GM21367 (cell line): ENCODE results near the gene RNPS1.

ENCODE experiments used
- ATAC-seq: cut with Tn5 transposase; IDR thresholded peaks from one replicate; pipeline ENCODE4 v1.9.1; 2021; ENCODE audit not compliant: unreplicated experiment

RNPS1 gene

DNA sequence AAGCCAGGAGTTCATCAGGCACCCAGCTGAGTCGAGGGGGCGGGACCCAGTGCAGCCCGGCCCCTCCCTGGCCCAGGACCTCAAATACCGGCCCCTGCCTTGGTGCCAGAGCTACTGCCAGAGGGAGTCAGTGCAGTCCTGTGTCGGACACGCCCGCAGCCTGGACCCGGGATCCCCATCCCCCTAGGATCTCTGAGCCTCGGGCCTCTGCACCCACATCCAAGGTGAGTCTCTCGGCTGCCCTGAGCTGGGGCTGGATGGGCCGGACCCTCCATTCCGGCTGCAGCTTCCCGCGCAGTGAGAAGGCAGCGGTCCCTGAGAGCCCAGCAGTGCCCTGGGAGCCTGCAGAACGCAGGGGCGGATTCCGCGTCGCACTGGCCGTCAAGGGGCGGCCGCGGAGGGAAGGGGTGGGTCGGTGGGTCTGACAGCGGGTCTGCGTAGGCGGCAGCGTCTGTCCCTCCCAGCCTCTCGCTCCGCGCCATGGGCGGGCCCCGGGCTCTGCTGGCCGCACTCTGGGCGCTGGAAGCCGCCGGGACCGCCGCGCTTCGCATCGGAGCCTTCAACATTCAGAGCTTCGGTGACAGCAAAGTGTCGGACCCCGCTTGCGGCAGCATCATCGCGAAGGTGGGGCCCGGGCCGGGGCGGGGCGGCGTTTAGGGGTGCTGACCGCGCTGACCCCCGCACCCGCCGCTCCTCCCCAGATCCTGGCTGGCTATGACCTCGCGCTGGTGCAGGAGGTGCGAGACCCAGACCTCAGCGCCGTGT is 31.4 kb downstream of the RNPS1 start, which contains the start of gene DNASE1L2:
DNASE1L2 (plus strand) TSS at position 108 of the 765 bp plus-strand sequence; CDS start at position 481, 373 bp downstream.
- ATAC-seq: no peak

DNA sequence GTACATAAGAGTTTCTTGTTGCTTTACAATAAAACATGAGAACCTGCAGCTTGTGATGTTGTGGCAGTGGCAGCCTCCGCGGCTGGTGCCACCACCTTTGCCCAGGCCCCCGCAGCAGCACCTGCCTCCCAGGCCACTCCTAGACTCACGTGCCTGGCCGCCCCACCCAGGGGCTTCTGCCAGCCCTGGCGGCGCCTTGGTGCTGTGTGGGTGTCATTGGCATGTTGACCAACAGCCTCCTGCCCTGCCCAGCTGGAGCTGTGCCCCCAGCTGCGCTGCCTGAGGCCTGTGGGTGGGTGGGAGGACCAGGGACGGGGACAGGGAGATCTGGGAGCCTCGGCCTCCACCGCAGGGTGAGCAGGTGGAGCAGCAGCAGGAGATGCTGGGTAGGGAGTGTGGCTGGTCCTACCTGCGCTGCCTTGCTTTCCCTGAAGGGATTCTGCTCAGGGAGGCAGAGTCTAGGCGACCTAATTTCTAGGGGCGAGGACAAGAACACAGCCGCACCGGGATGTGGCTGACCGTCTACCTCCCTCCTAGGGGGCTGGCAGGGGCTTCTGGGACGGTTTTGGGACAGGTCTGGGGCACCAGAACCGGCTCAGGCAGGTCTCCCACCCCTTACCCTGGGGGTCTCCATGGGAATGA is 32.1 kb downstream of the RNPS1 start:
- ATAC-seq: no peak

DNA sequence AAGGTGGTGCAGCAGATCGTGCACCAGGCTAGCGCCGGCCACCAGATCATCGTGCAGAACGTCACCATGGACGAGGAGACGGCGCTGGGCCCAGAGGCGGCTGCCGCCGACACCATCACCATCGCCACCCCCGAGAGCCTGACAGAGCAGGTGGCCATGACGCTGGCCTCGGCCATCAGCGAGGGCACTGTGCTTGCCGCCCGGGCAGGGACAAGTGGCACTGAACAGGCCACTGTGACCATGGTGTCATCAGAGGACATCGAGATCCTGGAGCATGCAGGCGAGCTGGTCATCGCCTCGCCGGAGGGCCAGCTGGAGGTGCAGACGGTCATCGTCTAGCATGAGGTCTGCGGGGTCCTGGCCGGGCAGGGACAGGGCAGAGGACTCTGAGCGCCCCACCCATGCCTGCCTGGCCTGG is 32.7 kb downstream of the RNPS1 start:
- no peak for ATAC-seq

DNA sequence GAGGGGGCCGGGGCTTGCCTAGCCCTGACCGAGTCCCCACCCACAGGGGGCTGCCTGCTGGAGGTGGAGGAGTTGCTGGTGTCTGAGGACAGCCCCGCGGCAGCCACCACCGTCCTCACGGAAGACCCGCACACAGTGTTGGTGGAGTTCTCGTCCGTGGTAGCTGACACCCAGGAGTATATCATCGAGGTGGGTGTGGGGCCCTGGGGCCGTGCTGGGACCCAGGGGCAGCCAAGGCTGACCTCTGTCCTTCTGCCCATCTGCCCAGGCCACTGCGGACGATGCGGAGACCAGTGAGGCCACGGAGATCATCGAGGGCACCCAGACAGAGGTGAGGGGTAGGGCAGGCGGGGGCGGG is 33.1 kb downstream of the RNPS1 start:
- no peak for ATAC-seq

DNA sequence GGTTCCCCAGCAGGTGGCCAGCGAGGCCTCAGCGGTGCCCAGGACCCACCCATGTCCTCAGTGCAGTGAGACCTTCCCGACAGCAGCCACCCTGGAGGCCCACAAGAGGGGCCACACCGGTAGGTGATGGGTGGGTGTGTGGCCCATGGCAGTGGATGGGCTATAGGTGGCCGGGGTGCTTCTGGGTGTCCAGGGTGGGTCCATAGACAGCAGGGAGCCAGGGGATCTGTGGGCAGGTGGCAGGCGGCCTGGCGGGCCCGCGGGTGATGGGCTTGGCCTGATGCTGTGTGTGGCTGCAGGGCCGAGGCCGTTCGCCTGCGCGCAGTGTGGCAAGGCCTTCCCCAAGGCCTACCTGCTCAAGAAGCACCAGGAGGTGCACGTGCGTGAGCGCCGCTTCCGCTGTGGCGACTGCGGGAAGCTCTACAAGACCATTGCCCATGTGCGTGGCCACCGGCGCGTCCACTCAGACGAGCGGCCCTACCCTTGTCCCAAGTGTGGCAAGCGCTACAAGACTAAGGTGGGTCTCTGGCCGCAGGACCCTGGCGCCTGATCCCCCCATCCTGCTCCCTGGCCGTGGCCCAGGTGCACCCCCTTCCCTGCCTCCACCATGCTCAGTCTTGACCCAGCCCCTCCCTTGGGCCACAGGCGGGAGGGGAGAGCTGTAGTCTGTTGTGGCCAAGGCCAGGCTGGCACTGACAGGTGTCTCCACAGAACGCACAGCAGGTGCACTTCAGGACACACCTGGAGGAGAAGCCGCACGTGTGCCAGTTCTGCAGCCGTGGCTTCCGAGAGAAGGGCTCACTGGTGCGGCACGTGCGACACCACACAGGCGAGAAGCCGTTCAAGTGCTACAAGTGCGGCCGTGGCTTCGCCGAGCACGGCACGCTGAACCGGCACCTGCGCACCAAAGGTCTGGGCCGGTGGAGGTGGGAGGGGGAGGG is 33.8 kb downstream of the RNPS1 start:
- no peak for ATAC-seq

DNA sequence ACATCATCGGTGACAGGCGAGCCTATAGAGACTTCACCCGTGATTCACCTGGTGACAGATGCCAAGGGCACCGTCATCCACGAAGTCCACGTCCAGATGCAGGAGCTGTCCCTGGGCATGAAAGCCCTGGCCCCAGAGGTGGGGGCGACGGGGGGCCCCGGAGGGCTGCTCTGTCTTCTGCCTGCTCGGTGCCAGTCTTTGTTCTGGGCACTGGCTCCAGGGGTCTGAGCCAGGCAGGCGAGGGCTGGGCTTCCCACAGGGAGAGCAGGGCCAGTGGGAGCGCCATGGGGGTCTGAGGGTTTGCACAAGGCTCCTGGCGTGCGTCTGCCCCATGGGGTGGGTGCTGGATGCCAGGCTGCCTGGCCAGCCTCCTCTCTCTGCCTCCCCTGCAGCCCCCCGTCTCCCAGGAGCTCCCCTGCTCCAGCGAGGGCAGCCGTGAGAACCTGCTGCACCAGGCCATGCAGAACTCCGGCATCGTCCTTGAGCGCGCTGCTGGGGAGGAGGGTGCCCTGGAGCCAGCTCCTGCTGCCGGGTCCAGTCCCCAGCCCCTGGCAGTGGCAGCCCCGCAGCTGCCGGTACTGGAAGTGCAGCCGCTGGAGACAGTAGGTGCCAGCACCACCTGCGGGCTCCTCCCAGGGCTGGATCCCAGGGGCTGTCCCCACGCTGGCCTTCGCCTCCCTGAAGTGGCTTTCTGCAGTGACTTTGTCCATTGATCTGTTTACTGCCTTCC is 34.7 kb downstream of the RNPS1 start:
- no peak for ATAC-seq

DNA sequence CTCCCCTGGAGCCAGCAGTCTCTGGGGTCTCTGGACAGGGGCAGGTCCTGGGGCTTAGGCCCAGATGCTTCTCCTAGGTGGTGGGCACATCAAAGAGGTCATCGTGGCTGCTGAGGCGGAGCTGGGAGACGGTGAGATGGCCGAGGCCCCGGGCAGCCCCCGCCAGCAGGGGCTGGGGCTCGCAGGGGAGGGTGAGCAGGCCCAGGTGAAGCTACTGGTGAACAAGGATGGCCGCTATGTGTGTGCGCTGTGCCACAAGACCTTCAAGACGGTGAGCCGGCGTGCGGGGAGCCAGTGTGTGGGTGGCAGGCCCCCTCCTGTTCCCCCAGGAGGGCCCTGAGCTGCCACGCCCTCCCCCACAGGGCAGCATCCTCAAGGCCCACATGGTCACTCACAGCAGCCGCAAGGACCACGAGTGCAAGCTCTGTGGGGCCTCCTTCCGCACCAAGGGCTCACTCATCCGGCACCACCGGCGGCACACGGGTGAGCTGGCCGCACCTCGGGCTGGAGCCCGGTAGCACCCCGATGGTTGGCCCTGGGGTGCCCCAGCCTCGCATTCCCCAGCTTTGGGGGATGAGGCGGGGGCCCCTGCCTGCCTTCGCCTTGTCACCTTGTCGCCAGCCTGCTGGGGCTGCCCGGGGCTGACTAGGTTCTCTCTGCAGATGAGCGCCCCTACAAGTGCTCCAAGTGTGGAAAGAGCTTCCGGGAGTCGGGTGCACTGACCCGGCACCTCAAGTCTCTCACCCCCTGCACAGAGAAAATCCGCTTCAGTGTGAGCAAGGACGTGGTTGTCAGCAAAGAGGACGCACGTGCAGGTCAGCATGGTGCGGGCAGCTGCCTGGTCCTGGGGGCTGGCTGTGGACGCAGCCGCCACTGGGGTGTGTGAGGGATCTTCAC is 35.6 kb downstream of the RNPS1 start:
- no peak for ATAC-seq

DNA sequence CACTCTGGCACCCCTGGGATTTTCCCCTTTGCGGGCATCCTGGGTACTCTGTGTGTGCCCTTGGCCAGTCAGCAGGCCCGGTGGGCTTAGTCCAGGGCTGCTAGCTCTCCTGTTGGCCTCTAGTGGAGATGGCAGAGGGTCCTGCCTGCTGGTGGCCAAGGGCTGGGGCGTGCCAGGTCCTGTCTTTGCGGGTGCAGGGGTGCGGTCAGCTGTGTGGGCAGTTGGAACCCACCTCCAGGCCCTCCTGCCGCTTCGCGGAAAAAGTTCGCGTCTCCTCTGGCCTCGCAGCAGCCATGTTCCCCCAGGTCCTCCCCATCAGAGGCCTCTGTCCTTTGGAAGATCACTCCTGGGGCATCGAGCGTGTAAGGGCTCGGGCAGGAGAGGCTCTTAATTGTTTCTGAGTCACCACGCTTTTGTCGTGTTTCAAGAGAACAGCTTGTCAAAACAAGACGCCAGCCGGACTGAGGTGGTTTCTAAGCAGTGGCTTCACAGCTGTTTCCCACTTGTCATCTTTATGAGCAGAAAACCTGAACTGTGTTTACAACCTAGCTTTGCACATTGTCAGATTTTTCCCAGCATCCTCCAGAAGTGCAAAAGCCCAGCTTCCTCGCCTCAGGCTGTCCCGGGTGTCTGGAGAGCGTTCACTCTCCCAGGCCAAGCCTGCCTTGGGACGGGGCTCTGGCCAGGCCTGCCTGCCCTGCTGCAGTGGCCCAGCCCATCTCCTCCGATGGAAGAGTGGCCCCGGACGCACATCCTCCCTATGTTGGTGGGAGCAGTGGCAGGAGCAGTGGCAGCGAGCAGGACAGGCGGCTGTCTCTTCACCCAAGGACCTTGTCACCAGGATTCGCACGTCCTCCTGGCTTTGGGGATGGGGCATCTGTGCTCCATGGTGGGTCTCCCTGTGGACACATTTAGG is 36.7 kb downstream of the RNPS1 start:
- no peak for ATAC-seq

DNA sequence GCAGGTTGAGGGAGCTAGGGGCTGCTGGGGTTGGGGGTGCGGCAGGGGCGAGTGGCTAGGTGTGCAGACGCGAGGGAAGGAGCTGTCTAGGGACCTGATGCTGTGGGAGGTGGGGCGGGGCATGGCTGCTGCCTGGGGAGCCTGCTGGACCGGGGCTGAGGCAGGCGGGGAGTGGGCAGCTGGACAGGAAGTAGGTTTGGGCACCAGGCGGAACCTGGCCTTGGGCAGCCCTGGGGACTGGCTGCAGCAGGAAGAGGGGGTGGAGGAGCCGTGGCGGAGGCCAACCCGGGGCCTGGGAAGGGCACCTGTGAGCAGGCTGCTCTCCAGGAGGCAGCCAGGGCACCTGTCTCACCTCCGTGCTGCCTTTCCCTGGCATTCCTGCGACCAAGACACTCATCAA is 37.5 kb downstream of the RNPS1 start:
- ATAC-seq: no peak

DNA sequence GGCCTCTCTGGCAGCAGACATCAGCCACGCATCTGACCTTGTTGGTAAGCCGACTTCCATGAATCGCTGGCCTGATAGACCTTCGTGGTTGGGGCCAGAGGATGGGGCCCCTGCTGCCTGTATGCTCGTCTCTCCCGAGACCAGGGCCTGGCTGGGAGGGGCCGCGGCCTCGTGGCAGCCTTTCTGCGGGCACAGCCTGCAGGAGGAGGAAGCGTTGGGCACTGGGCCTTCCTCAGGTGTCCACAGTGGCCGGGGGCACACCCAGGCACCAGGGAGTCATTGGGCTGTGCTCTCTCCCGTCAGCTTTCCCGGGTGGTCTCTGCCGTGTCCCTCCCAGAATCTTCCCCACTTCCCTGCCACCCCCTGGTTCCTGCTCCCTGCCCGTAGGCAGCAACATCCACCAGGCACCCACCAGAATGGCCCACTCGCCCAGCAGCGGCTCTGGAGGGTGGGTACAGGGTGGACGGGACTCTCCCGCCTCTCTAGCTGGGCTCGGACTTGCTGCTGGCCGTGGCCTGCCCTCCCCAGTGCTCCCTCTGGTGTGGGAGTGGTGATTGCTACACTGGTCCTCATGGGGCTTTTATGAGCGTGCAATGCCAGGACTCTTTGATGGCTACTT is 38.2 kb downstream of the RNPS1 start:
- no peak for ATAC-seq

DNA sequence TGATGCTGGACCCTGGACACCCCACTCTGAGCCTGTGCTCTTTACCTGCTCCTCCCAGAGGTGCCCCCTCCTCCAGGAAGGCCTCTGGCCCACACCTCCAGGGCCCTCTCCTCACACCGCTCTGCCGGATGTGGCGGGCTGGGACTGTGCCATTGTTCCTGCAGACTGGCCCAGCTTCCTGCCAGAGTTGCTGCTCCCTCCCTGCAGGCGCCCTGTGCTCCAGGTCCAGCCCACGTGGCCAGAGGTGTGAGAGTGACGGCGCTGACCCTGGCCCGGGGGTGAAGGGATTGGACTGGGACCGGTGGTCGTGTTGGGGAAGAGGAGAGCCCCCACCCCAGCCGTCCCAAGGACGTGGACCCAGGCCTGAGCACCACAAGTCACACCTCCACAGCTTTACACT is 38.8 kb downstream of the RNPS1 start:
- no peak for ATAC-seq

DNA sequence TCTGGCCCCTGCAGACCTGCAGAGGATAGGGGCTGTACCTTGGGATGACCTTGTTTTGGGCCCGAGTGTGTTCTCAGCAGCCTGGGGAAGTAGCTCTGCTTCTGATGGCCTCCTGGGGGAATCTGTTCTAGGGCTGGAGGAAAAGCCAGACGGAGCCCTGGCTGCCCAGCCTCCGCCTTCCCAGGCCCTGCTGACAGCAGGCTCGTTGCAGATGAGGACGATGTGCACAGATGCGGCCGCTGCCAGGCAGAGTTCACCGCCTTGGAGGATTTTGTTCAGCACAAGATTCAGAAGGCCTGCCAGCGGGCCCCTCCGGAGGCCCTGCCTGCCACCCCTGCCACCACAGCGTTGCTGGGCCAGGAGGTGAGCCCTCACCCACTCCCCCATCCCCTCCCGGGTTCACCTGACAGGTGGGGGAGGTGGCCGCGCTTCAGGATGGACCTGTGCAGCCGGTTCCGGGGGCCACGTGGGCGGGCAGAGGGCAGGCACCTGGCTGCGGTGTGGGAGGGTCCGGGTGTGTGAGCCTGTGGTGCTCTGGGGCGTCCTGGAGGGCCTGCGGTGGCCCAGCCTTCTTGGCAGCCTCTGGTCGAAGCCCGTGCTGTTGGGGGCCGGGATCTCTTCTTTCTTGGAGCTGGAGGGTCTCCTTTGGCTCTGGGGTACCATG is 39.6 kb downstream of the RNPS1 start:
- no peak for ATAC-seq

DNA sequence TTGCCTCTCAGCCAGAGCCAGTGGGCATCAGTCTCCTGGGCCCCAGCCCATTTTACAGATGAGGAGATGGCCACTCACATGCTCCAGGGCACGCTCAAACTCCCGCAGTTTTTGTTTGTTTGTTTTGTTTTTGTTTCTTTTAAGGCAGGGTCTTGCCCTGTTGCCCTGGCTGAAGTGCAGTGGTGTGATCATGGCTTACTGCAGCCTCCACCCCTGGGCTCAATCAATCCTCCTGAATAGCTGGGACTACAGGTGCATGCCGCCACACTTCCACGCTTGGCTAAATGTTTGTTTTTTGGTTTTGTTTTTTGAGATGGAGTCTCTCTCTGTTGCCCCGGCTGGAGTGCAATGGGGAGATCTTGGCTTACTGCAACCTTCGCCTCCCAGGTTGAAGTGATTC is 41.0 kb downstream of the RNPS1 start:
- no peak for ATAC-seq

DNA sequence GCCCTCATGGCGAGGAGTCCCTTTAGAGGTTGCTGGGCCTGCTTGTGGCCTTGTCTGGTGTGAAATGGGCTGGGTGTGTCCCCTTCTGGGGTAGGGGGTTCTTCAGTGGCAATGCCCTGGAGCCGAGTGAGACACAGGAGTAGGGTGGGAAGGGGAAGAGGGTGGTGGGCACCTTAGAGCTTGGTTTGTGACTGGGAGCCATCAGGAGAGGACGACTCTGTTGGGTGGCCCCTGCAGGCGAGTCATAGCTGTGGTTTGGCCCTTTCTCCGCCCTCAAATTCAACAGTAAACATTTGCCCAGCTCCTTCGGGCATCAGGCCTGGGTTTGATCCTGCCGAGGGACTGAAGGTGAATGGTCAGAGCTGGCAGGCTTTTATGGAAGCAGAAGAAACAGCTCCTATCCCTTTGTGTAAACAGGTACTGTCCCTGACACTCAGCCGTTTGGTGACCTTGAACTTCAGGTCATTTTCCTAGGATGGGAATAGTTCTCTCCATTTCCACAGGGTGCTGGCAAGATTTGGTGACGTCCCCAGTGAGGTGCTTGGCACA is 41.6 kb downstream of the RNPS1 start:
- ATAC-seq: no peak

DNA sequence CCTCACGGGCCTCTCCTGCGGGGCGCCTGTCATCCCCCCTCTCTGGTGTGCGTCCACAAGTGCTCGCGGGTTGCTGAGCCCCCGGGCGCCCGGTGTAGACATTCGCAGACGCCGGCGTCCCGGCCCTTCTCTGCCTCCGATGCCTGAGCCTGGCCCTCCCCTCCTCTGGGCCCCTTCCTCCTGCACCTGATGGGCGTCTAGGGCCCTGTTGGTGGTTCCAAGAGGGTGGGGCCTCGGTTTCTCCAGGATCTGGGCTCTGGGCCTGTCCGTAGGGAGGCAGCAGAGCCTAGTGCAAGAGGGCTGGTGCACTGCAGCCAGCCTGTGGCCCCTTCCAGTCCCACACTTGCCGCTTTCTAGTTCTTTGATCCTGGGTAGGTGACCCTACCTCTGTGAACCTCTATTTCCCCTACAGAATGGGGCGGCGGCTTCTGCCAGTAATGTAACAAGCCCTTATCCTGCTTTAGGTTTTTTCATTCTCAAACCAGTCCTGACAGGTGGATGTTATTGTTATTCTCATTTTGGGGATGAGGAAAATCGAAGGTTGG is 43.9 kb downstream of the RNPS1 start:
- ATAC-seq: peak; percentile 2

DNA sequence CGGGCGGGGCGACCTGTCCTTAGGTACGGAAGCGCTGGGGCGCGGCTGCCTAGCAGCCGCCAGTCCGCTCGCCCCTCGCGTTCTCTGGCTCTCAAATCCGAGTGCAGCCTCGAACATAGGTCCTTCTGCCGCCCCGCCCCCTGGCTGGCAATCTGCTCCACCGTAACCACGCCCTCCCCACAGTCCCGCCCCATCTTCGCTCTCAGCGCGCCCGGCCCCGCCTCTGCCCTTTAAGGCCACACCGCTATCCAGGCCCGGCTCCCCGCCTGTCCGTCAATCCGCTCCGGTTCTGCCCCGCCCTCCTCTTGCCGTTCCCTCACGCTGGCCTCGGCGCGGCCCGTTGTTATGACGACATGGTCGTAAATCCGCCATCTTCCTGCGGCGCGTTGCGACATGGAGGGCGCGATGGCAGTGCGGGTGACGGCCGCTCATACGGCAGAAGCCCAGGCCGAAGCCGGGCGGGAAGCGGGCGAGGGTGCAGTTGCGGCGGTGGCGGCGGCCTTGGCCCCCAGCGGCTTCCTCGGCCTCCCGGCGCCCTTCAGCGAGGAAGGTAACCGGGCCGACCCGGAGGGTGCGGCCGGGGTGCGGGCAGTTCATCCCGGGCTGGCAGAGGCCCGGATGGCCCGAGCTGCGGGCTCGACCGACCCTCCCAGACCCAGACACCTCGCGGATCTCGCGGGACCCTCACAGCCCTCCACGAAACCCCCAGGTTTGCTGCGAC is 44.5 kb downstream of the RNPS1 start, which contains the start of gene E4F1:
E4F1 (plus strand) TSS at position 371 of the 721 bp plus-strand sequence; CDS start at position 394, 23 bp downstream.
- ATAC-seq: peak; percentile 79
